Sigmoid colon (tissue), 7 donors: ENCODE measurements around the gene SLC12A8. TPM values are rescaled to one million over a fixed set of nuclear protein-coding genes. Genes with fewer than 3 reads are reported as not detected.

ENCODE experiments used
- DNase-seq: peaks from one replicate; pipeline ENCODE4 v3.0.0-alpha.2; 2019
- H3K27ac ChIP-seq, 4 donors: fragments of 200-600 bp; sonication (generic); one replicate each; pipeline ENCODE4 v1.5.1; 2016 to 2019; ENCODE audit warnings: mild to moderate bottlenecking in 1 of 4
- H3K27me3 ChIP-seq, 3 donors: fragments of 200-600 bp; sonication (generic); one replicate each; pipeline ENCODE4 v1.5.1; 2019; ENCODE audit warnings: mild to moderate bottlenecking in 1 of 3
- H3K36me3 ChIP-seq, 4 donors: fragments of 200-600 bp; sonication (generic); one replicate each; pipeline ENCODE4 v1.5.1; 2016 to 2019
- H3K4me1 ChIP-seq, 4 donors: fragments of 200-600 bp; sonication (generic); one replicate each; pipeline ENCODE4 v1.5.1; 2017 to 2019
- H3K4me3 ChIP-seq, 4 donors: fragments of 200-600 bp; sonication (generic); one replicate each; pipeline ENCODE4 v1.5.1; 2017 to 2019; ENCODE audit warnings: mild to moderate bottlenecking in 2 of 4, moderate library complexity in 1 of 4
- H3K9me3 ChIP-seq, 4 donors: fragments of 200-600 bp in 3 of 4; sonication (generic) in 3 of 4; one replicate each; pipeline versions ENCODE4 v1.5.1 to v1.6.1; 2013 to 2019
- CTCF ChIP-seq, 4 experiments: fragments of 450-650 bp in 3 of 4; fragments of 200-600 bp in 1 of 4; IDR thresholded peaks; one replicate each; pipeline ENCODE4 v1.5.1; 2016 to 2019; ENCODE audit warnings: antibody characterized with exemption in 4 of 4, mild to moderate bottlenecking in 3 of 4, moderate library complexity in 2 of 4
- EP300 ChIP-seq, 4 donors: sonication (generic); formaldehyde crosslinking; IDR thresholded peaks; one replicate each; pipeline ENCODE4 v1.6.1; 2017; ENCODE audit warnings: antibody characterized with exemption in 4 of 4
- POLR2A ChIP-seq, 2 donors: fragments of 450-650 bp; IDR thresholded peaks; one replicate each; pipeline ENCODE4 v1.6.1; 2016; ENCODE audit warnings: antibody characterized with exemption in 2 of 2, mild to moderate bottlenecking in 2 of 2, moderate library complexity in 2 of 2
- POLR2AphosphoS5 ChIP-seq, 4 donors: sonication (generic); formaldehyde crosslinking; IDR thresholded peaks; one replicate each; pipeline ENCODE4 v1.6.1; 2017; ENCODE audit warnings: antibody characterized with exemption in 4 of 4
- WGBS, 2 donors: extraction: QIAGEN DNeasy Blood & Tissue Kit; methylation state at CpG; one replicate each; pipeline ENCODE4 v1.1.7; 2013; 5-methylcytosine and 5-hydroxymethylcytosine counted together
- intact Hi-C: fragments of 100-400 bp; cut with DNase I; formaldehyde crosslinking; loops from one replicate; pipeline ENCODE4 v1.15.1; 2023
- polyA plus RNA-seq, 3 donors: library from polyadenylated mRNA; stranded (reverse); fragments of 200-250 nt; gene quantifications; one replicate each; pipeline ENCODE4 v1.2.3, GENCODE V29; 2013
- total RNA-seq, 4 donors: library from RNA; depleted of rRNA; stranded (reverse); fragments of >200 nt; gene quantifications; one replicate each; pipeline ENCODE4 v1.1.0, GENCODE V29; 2016
- donor health status: healthy with polysubstance abuse.
- donor health status: Bipolar disorder and iron deficiency.
- donor health status: healthy.

The SLC12A8 gene
- total and polyA plus RNA-seq, 7 donors: 0.33 to 6.3 (median 1.7) TPM; not detected in 3

- H3K36me3 ChIP-seq: no peaks in the 10 kb centered on the region
- H3K4me3 ChIP-seq: no peak overlapping the region
- no peak for TF ChIP-seq POLR2A (IDR thresholded peaks at IDR 0.05)
- no peak for TF ChIP-seq EP300 (IDR thresholded peaks at IDR 0.05)
- no peak for TF ChIP-seq CTCF (IDR thresholded peaks at IDR 0.05)
- no peak for TF ChIP-seq POLR2AphosphoS5 (IDR thresholded peaks at IDR 0.05)
- intact Hi-C loops: no loop called here
- H3K4me1 ChIP-seq: peaks cover 0 to 6% (median 5%) of the 10 kb centered on the region in 4 donors
- no peaks in the 10 kb centered on the region for H3K27me3 ChIP-seq
- no peak for DNase-seq
- WGBS, 2 donors: 60 to 77% methylated on average over 4 of the region's 4 CpGs
- no peaks in the 10 kb centered on the region for H3K9me3 ChIP-seq
- no peak overlapping the region for H3K27ac ChIP-seq
These were observed 21.3 kb downstream of the SLC12A8 start for GRCh38 chr3:125191256-125191655.

GRCh38 chr3:125190786-125191185, 21.8 kb downstream of the SLC12A8 start:
- TF ChIP-seq CTCF (IDR thresholded peaks at IDR 0.05) (no peak), POLR2A (IDR thresholded peaks at IDR 0.05) (no peak), EP300 (IDR thresholded peaks at IDR 0.05) (no peak), POLR2AphosphoS5 (IDR thresholded peaks at IDR 0.05) (no peak)
- 58 to 63% methylated on average over 3 of the region's 3 CpGs for WGBS, 2 donors
- no peak for DNase-seq

GRCh38 chr3:125189378-125190165, 23.0 kb downstream of the SLC12A8 start:
- no peaks in the 10 kb centered on the region for H3K36me3 ChIP-seq
- no peak overlapping the region for H3K4me3 ChIP-seq
- 96 to 97% methylated on average over 7 of the region's 7 CpGs for WGBS, 2 donors
- intact Hi-C loops: no loop called here
- H3K9me3 ChIP-seq: no peaks in the 10 kb centered on the region
- peaks cover 0 to 15% (median 12%) of the 10 kb centered on the region in 4 donors for H3K4me1 ChIP-seq
- no peak overlapping the region for H3K27ac ChIP-seq
- TF ChIP-seq CTCF (IDR thresholded peaks at IDR 0.05): no peak
- no peak for TF ChIP-seq POLR2AphosphoS5 (IDR thresholded peaks at IDR 0.05)
- no peak for TF ChIP-seq EP300 (IDR thresholded peaks at IDR 0.05)
- TF ChIP-seq POLR2A (IDR thresholded peaks at IDR 0.05): no peak
- DNase-seq: no peak
- H3K27me3 ChIP-seq: no peaks in the 10 kb centered on the region

More at GRCh38 chr3:125190786-125191185, 21.8 kb downstream of the SLC12A8 start:
- Histone ChIP-seq H3K4me3 (no peak overlapping the region), H3K27me3 (no peaks in the 10 kb centered on the region), H3K27ac (no peak overlapping the region), H3K9me3 (no peaks in the 10 kb centered on the region), H3K36me3 (no peaks in the 10 kb centered on the region), H3K4me1 (peaks cover 0 to 11% (median 9%) of the 10 kb centered on the region in 4 donors)
- intact Hi-C loops: no loop called here

GRCh38 chr3:125188955-125189354, 23.6 kb downstream of the SLC12A8 start:
- TF ChIP-seq EP300 (IDR thresholded peaks at IDR 0.05): no peak
- no peak for TF ChIP-seq CTCF (IDR thresholded peaks at IDR 0.05)
- no peak for TF ChIP-seq POLR2A (IDR thresholded peaks at IDR 0.05)
- no peak for TF ChIP-seq POLR2AphosphoS5 (IDR thresholded peaks at IDR 0.05)
- WGBS, 2 donors: 94 to 97% methylated on average over 2 of the region's 2 CpGs
- Histone ChIP-seq H3K9me3 (no peaks in the 10 kb centered on the region), H3K4me1 (peaks cover 0 to 15% (median 12%) of the 10 kb centered on the region in 4 donors), H3K36me3 (no peaks in the 10 kb centered on the region), H3K27ac (no peak overlapping the region), H3K4me3 (no peak overlapping the region), H3K27me3 (no peaks in the 10 kb centered on the region)
- DNase-seq: no peak
- intact Hi-C loops: no loop called here
